Choroid plexus epithelial cell (primary cell): Measurements from ENCODE around the gene TANGO6.

Experiments used
- DNase-seq: peaks from one replicate; pipeline ENCODE4 v3.0.0-alpha.2; 2010; ENCODE audit warnings: low read depth
- H3K4me3 ChIP-seq: 2 replicates; pipeline ENCODE4 v1.5.1; 2011; ENCODE audit warnings: low read depth, mild to moderate bottlenecking, control low read depth, low read length, moderate library complexity
- TF ChIP-seq, protein P1 (sequence below): conservative IDR thresholded peaks from 2 replicates; pipeline ENCODE4 v1.5.1; 2011; ENCODE audit warnings: low read depth, mild to moderate bottlenecking, control low read depth, inconsistent platforms, low read length, moderate library complexity

Gene TANGO6

DNA sequence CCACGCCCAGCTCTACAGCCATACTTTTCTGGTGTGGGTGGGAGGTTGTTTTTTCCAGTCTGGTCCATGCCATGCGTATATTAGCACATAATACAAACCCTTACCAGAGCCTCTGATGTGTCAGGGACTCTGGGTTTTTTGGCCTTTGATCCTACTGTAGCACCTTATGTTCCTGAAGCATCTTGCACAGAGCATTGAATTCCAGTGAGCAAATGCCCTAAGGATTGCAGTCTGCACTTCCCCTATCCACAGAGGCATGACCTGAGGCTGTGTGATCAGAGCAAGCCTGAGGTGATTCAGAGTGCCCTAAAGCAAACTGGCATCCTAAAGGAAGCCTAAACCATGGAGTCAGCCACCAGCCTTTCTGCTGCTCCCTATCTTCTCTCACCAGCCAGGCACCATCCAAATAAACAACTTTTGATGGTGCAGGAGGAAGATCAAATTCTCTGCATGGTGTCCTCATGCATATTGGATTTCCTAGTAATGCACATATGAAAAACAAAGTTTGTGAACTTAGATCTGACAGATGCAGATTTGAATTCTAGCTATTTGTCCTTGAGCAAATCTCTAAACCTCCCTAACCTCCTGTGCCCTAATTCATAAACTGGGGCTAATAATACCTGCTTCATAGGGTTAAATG is 220.9 kb downstream of the TANGO6 start:
- no peak overlapping the region for H3K4me3 ChIP-seq
- TF ChIP-seq, protein P1, sequence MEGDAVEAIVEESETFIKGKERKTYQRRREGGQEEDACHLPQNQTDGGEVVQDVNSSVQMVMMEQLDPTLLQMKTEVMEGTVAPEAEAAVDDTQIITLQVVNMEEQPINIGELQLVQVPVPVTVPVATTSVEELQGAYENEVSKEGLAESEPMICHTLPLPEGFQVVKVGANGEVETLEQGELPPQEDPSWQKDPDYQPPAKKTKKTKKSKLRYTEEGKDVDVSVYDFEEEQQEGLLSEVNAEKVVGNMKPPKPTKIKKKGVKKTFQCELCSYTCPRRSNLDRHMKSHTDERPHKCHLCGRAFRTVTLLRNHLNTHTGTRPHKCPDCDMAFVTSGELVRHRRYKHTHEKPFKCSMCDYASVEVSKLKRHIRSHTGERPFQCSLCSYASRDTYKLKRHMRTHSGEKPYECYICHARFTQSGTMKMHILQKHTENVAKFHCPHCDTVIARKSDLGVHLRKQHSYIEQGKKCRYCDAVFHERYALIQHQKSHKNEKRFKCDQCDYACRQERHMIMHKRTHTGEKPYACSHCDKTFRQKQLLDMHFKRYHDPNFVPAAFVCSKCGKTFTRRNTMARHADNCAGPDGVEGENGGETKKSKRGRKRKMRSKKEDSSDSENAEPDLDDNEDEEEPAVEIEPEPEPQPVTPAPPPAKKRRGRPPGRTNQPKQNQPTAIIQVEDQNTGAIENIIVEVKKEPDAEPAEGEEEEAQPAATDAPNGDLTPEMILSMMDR = no peak
- no peak for DNase-seq

GRCh38 chr16:69064764-69065313 is 221.5 kb downstream of the TANGO6 start:
- TF ChIP-seq, protein P1 = no peak
- DNase-seq = peak; percentile 76
- no peak overlapping the region for H3K4me3 ChIP-seq

GRCh38 chr16:69069504-69069903 is 226.2 kb downstream of the TANGO6 start:
- TF ChIP-seq, protein P1 = no peak
- DNase-seq = no peak
- no peak overlapping the region for H3K4me3 ChIP-seq

- DNase-seq = no peak
- TF ChIP-seq, protein P1 = no peak
Measured at GRCh38 chr16:69071036-69071435, 227.7 kb downstream of the TANGO6 start.

DNA sequence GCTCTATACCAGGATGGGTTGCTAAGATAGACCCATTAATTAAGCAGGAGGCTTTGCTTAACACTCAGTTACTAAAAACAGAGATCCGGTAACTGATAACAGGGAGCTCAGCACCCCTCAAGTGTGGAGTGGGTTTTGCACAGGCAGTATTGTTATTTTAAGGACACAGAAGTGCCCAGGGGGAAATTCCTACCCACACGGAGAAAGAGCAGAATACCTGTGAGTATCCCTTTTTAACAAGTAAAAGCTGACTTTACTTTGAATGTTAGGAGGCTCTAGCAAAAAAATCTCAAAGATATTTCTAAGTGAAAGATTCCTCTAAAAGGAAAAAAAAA is 229.3 kb downstream of the TANGO6 start:
- H3K4me3 ChIP-seq = no peak overlapping the region
- no peak for DNase-seq
- TF ChIP-seq, protein P1 = no peak

More at GRCh38 chr16:69071036-69071435, 227.7 kb downstream of the TANGO6 start:
- H3K4me3 ChIP-seq = no peak overlapping the region

DNA sequence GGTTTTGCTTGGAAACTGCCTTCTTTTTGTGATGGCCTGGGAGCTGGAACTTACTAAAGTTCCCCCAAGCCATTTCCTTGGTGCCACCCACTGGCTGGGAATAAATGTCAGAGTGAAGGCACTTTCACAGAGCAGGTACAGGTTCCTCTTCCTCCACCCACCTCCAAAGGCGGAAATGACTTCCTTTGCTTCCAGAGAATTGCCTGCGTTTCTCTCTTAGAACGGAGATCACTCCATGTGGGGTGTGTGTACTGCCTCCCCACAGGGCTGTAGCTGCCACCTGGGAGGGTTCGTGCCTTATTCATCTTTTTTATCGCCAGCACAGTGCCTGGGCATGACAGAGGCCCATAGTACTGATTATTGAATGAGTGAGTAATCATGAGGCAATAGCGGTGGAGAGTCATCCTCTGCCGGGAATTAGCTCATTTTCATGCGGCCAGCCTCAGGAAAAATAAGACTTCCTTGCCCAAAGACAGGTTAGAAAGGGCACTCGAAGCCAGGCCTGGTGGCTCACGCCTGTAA is 229.9 kb downstream of the TANGO6 start:
- TF ChIP-seq, protein P1 = no peak
- DNase-seq = peak; percentile 79
- no peak overlapping the region for H3K4me3 ChIP-seq

DNA sequence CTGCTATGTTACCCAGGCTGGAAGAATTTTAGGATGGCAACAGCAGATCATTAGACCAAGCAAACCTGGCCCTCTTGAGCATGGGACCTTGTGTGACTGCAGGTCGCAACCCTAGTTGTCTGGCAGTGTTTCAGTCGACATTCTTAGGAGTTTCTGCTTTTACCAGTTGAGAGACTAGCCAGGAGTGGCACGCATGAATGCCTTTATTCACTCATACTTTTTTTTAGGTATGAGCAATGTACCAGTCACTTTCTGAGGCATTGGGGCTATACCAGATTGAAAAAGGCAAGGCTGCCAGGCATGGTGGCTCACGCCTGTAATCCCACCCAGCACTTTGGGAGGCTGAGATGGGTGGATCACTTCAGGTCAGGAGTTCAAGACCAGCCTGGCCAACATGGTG is 233.9 kb downstream of the TANGO6 start:
- TF ChIP-seq, protein P1 = no peak
- no peak overlapping the region for H3K4me3 ChIP-seq
- DNase-seq = no peak
